H1 (cell line): ENCODE results near the gene LARGE2. TPM values are rescaled to one million over a fixed set of nuclear protein-coding genes. Genes with fewer than 3 reads are reported as not detected.

Source experiments
- SIRT6 ChIP-seq: IDR thresholded peaks from one replicate; pipeline ENCODE4 v1.7.1; 2012; ENCODE audit warnings: low read length, inconsistent platforms
- SRF ChIP-seq: IDR thresholded peaks from 2 replicates; pipeline ENCODE4 v1.6.1; 2011; ENCODE audit warnings: mild to moderate bottlenecking, low read depth, low read length, moderate library complexity
- polyA plus RNA-seq, 7 experiments: library from polyadenylated mRNA; depleted of rRNA in 3 of 7; stranded (reverse) in 5 of 7; unstranded in 2 of 7; fragments of >200 nt in 5 of 7; fragments of 200-250 nt in 2 of 7; gene quantifications; 1 replicate in 5 of 7; 2 replicates in 1 of 7; 4 replicates in 1 of 7; pipeline versions ENCODE4 v1.2.1 to v1.2.3, GENCODE V29; 2011 to 2013; ENCODE audit warnings: missing spikeins in 2 of 7, mixed read lengths in 2 of 7
- total RNA-seq: library from RNA; stranded (reverse); fragmentation: NEBNext Ultra II Directional; extraction: Animal tissue kit (Norgen Biotek cat#: 25700); gene quantifications from 2 replicates; pipeline ENCODE4 v1.2.1, GENCODE V29; 2021

The LARGE2 gene
- total and polyA plus RNA-seq, 2 of the 8 experiments (the other 6 are each of a cell fraction or from before 2014, with no cell fraction given): 111 to 137 TPM

- TF ChIP-seq SRF (peak; percentile 31; the same call in 1 of the 2 replicates), SIRT6 (no peak)
Measured at GRCh38 chr11:45899448-45900174, 22.8 kb upstream of the LARGE2 start (continued).
